ENCODE results near the gene C1orf141. TPM values are rescaled to one million over a fixed set of nuclear protein-coding genes. Genes with fewer than 3 reads are reported as not detected.

Gene C1orf141
- total and polyA plus RNA-seq, 9 of the 15 experiments (the other 6 are each of a cell fraction or from before 2014, with no cell fraction given), result not detected

GRCh38 chr1:67148516-67149178 lies 13.9 kb upstream of the C1orf141 start (continued):
- TF ChIP-seq CHD1 (IDR thresholded peaks at IDR 0.05; ENCODE audit: low read length) (no peak), HMBOX1 (IDR thresholded peaks at IDR 0.05) (peak; percentile 45; the same call in 1 of the 2 replicates), ZNF324 (CRISPR knock-in tag; IDR thresholded peaks at IDR 0.05) (no peak), SLC30A9 (CRISPR knock-in tag; IDR thresholded peaks at IDR 0.05) (no peak), TOE1 (IDR thresholded peaks at IDR 0.05; ENCODE audit: borderline replicate concordance) (0 out of 2 replicates have a peak, but pooled peaks have one; percentile 49), TOE1 (CRISPR knock-in tag; IDR thresholded peaks at IDR 0.05; ENCODE audit: borderline replicate concordance, low read depth) (no peak), PTBP1 (IDR thresholded peaks at IDR 0.05; ENCODE audit: low read depth, low read length) (no peak), USF2 (CRISPR knock-in tag; IDR thresholded peaks at IDR 0.05) (peak; percentile 66), CSDE1 (IDR thresholded peaks at IDR 0.05) (no peak), ZNF408 (CRISPR knock-in tag; IDR thresholded peaks at IDR 0.05; ENCODE audit: low read depth) (no peak), FOXJ2 (tag; IDR thresholded peaks at IDR 0.05) (no peak), ILK (tag; IDR thresholded peaks at IDR 0.05; ENCODE audit: borderline replicate concordance, low read depth) (no peak), HLTF (IDR thresholded peaks at IDR 0.05) (no peak), ZNF766 (CRISPR knock-in tag; conservative IDR thresholded peaks at IDR 0.05) (no peak), TFE3 (CRISPR knock-in tag; IDR thresholded peaks at IDR 0.05) (peak; percentile 86), CREM (IDR thresholded peaks at IDR 0.05; ENCODE audit: low read depth) (no peak), NCOA2 (IDR thresholded peaks at IDR 0.05; ENCODE audit: partially characterized antibody in 2 of 2) (no peak), SETDB1 (IDR thresholded peaks at IDR 0.05; ENCODE audit: low read length) (no peak), ZBTB33 (CRISPR knock-in tag; IDR thresholded peaks at IDR 0.05) (no peak), RBM14 (IDR thresholded peaks at IDR 0.05; ENCODE audit: borderline replicate concordance, insufficient read depth, low read depth, low read length) (no peak), PHB2 (IDR thresholded peaks at IDR 0.05; ENCODE audit: low read depth) (no peak)
- TF ChIP-seq, protein P1, sequence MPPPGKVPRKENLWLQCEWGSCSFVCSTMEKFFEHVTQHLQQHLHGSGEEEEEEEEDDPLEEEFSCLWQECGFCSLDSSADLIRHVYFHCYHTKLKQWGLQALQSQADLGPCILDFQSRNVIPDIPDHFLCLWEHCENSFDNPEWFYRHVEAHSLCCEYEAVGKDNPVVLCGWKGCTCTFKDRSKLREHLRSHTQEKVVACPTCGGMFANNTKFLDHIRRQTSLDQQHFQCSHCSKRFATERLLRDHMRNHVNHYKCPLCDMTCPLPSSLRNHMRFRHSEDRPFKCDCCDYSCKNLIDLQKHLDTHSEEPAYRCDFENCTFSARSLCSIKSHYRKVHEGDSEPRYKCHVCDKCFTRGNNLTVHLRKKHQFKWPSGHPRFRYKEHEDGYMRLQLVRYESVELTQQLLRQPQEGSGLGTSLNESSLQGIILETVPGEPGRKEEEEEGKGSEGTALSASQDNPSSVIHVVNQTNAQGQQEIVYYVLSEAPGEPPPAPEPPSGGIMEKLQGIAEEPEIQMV (tag; conservative IDR thresholded peaks at IDR 0.05; ENCODE audit: low read depth), result no peak
